ENCODE results near the gene GTF3C4.

Gene GTF3C4

GRCh38 chr9:132672413-132672690 is 2.1 kb downstream of the GTF3C4 start:
- TF ChIP-seq POLR2AphosphoS5 (IDR thresholded peaks at IDR 0.05; ENCODE audit: low read depth, low read length) (no peak), POLR2A (IDR thresholded peaks at IDR 0.05; ENCODE audit: low read depth, low read length) (no peak), TAF1 (IDR thresholded peaks at IDR 0.05; ENCODE audit: borderline replicate concordance, low read depth, low read length) (no peak)
- DNase-seq (ENCODE audit: insufficient read length), result no peak
- no peak for FAIRE-seq

- TF ChIP-seq TAF1 (IDR thresholded peaks at IDR 0.05; ENCODE audit: borderline replicate concordance, low read depth, low read length) (no peak), POLR2AphosphoS5 (IDR thresholded peaks at IDR 0.05; ENCODE audit: low read depth, low read length) (no peak), POLR2A (IDR thresholded peaks at IDR 0.05; ENCODE audit: low read depth, low read length) (no peak)
- DNase-seq (ENCODE audit: insufficient read length) (no peak), FAIRE-seq (no peak)
These were observed 3.1 kb downstream of the GTF3C4 start for GRCh38 chr9:132673355-132673754.

DNA sequence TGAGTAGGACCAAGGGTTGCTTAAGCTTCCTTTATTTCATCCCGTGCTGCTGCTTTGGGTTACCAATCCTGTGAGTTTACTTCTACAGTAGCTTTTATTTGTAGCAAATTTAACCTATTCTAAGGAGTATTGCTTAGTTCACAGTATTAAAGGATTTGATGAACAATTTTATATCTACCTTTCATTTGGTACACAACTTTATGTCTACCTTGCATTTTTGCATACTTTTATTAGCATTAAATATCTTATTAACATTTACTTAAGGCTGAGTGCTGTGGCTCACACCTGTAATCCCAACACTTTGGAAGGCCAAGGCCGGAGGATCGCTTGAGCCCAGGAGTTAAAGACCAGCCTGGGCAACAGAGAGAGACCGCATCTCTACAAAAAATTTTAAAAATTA is 4.2 kb downstream of the GTF3C4 start:
- FAIRE-seq, result no peak
- no peak for DNase-seq (ENCODE audit: insufficient read length)
- TF ChIP-seq TAF1 (IDR thresholded peaks at IDR 0.05; ENCODE audit: borderline replicate concordance, low read depth, low read length) (no peak), POLR2A (IDR thresholded peaks at IDR 0.05; ENCODE audit: low read depth, low read length) (no peak), POLR2AphosphoS5 (IDR thresholded peaks at IDR 0.05; ENCODE audit: low read depth, low read length) (no peak)

- DNase-seq (ENCODE audit: insufficient read length), result no peak
- TF ChIP-seq TAF1 (IDR thresholded peaks at IDR 0.05; ENCODE audit: borderline replicate concordance, low read depth, low read length), result no peak
- no peak for TF ChIP-seq POLR2A (IDR thresholded peaks at IDR 0.05; ENCODE audit: low read depth, low read length)
- TF ChIP-seq POLR2AphosphoS5 (IDR thresholded peaks at IDR 0.05; ENCODE audit: low read depth, low read length), result no peak
- FAIRE-seq, result no peak
These were observed 7.7 kb downstream of the GTF3C4 start for GRCh38 chr9:132677976-132678375.

- no peak for DNase-seq (ENCODE audit: insufficient read length)
- no peak for TF ChIP-seq TAF1 (IDR thresholded peaks at IDR 0.05; ENCODE audit: borderline replicate concordance, low read depth, low read length)
- TF ChIP-seq POLR2AphosphoS5 (IDR thresholded peaks at IDR 0.05; ENCODE audit: low read depth, low read length), result no peak
- no peak for TF ChIP-seq POLR2A (IDR thresholded peaks at IDR 0.05; ENCODE audit: low read depth, low read length)
- FAIRE-seq, result no peak
These were observed 9.8 kb downstream of the GTF3C4 start for GRCh38 chr9:132679946-132680625.

DNA sequence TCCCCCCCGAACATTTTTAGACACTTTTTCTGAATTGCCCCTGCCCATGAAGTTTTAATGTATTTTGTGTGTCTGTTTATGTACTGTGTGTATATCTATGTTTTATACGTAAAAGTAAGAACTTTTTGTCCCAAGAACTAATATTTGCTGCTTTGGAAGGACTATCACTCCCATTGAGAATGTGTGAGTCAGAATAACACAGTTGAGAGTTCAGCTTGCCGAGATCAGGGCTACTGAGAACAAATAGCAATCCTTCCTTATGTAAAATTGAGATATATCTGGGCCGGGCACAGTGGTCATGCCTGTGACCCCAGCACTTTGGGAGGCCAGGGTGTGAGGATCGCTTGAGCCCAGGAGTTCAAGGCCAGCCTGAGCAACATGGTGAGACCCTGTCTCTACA is 11.3 kb downstream of the GTF3C4 start:
- no peak for DNase-seq (ENCODE audit: insufficient read length)
- FAIRE-seq, result no peak
- TF ChIP-seq POLR2A (IDR thresholded peaks at IDR 0.05; ENCODE audit: low read depth, low read length) (no peak), POLR2AphosphoS5 (IDR thresholded peaks at IDR 0.05; ENCODE audit: low read depth, low read length) (no peak), TAF1 (IDR thresholded peaks at IDR 0.05; ENCODE audit: borderline replicate concordance, low read depth, low read length) (no peak)

GRCh38 chr9:132683873-132684272 is 13.6 kb downstream of the GTF3C4 start:
- TF ChIP-seq POLR2AphosphoS5 (IDR thresholded peaks at IDR 0.05; ENCODE audit: low read depth, low read length) (no peak), POLR2A (IDR thresholded peaks at IDR 0.05; ENCODE audit: low read depth, low read length) (no peak), TAF1 (IDR thresholded peaks at IDR 0.05; ENCODE audit: borderline replicate concordance, low read depth, low read length) (no peak)
- no peak for DNase-seq (ENCODE audit: insufficient read length)
- FAIRE-seq, result no peak

- DNase-seq (ENCODE audit: insufficient read length) (no peak), FAIRE-seq (peak; percentile 14)
- TF ChIP-seq POLR2AphosphoS5 (IDR thresholded peaks at IDR 0.05; ENCODE audit: low read depth, low read length), result no peak
- no peak for TF ChIP-seq POLR2A (IDR thresholded peaks at IDR 0.05; ENCODE audit: low read depth, low read length)
- no peak for TF ChIP-seq TAF1 (IDR thresholded peaks at IDR 0.05; ENCODE audit: borderline replicate concordance, low read depth, low read length)
These were observed 20.4 kb downstream of the GTF3C4 start for GRCh38 chr9:132690696-132691095.

- no peak for TF ChIP-seq POLR2AphosphoS5 (IDR thresholded peaks at IDR 0.05; ENCODE audit: low read depth, low read length)
- no peak for TF ChIP-seq TAF1 (IDR thresholded peaks at IDR 0.05; ENCODE audit: borderline replicate concordance, low read depth, low read length)
- no peak for TF ChIP-seq POLR2A (IDR thresholded peaks at IDR 0.05; ENCODE audit: low read depth, low read length)
- FAIRE-seq, result no peak
- DNase-seq (ENCODE audit: insufficient read length), result no peak
These were observed 23.9 kb downstream of the GTF3C4 start for GRCh38 chr9:132694144-132694543.

DNA sequence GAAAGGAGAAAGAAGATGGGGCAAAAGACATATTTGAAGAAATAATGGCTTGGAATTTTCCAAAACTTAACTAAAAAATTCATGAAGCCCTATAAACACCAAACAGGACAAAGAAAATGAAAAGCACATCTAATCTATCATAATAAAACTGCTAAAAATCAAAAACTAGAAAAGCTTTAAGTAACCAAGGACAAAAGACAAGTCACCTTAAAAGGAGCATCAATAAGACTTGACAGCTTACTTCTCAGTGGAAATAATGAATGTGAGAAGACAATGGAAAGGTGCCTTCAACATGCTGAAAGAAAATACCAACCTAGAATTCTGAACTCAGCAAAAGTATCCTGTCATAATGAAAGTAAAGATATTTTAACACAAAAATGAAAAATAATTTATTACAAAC is 27.0 kb downstream of the GTF3C4 start:
- FAIRE-seq, result no peak
- TF ChIP-seq POLR2AphosphoS5 (IDR thresholded peaks at IDR 0.05; ENCODE audit: low read depth, low read length), result no peak
- no peak for TF ChIP-seq TAF1 (IDR thresholded peaks at IDR 0.05; ENCODE audit: borderline replicate concordance, low read depth, low read length)
- TF ChIP-seq POLR2A (IDR thresholded peaks at IDR 0.05; ENCODE audit: low read depth, low read length), result no peak
- no peak for DNase-seq (ENCODE audit: insufficient read length)

GRCh38 chr9:132698989-132699388 is 28.7 kb downstream of the GTF3C4 start:
- TF ChIP-seq TAF1 (IDR thresholded peaks at IDR 0.05; ENCODE audit: borderline replicate concordance, low read depth, low read length), result no peak
- TF ChIP-seq POLR2A (IDR thresholded peaks at IDR 0.05; ENCODE audit: low read depth, low read length), result no peak
- no peak for TF ChIP-seq POLR2AphosphoS5 (IDR thresholded peaks at IDR 0.05; ENCODE audit: low read depth, low read length)
- DNase-seq (ENCODE audit: insufficient read length) (no peak), FAIRE-seq (no peak)

GRCh38 chr9:132699956-132700355 is 29.7 kb downstream of the GTF3C4 start:
- no peak for FAIRE-seq
- no peak for DNase-seq (ENCODE audit: insufficient read length)
- TF ChIP-seq POLR2A (IDR thresholded peaks at IDR 0.05; ENCODE audit: low read depth, low read length) (no peak), POLR2AphosphoS5 (IDR thresholded peaks at IDR 0.05; ENCODE audit: low read depth, low read length) (no peak), TAF1 (IDR thresholded peaks at IDR 0.05; ENCODE audit: borderline replicate concordance, low read depth, low read length) (no peak)
